Activated naive CD8-positive, alpha-beta T cell treated with anti-CD3 and anti-CD28 coated beads for 36 hours (primary cell): ENCODE results near the gene PDCD5. TPM values are rescaled to one million over a fixed set of nuclear protein-coding genes. Genes with fewer than 3 reads are reported as not detected.

Experiments
- total RNA-seq, 2 experiments: library from RNA; stranded (reverse); gene quantifications; one replicate each; pipeline ENCODE4 v1.2.3, GENCODE V29; 2021

PDCD5 gene
- total RNA-seq, 2 experiments from 2014 or later = 243 to 264 TPM

Other genes with a start within 250 kb of the PDCD5 start
- gene ZNF507, start 235.6 kb upstream of the PDCD5 start, total RNA-seq = 10 to 100 TPM; 28.6 to 29.3 TPM
- gene DPY19L3, start 175.4 kb upstream of the PDCD5 start, total RNA-seq = 10 to 100 TPM; 16.4 to 18.0 TPM
- 10 to 100 TPM; 27.7 to 29.0 TPM for gene ANKRD27, start 94.0 kb downstream of the PDCD5 start, total RNA-seq
- gene RGS9BP, start 94.7 kb downstream of the PDCD5 start, total RNA-seq = not detected
- gene NUDT19, start 110.6 kb downstream of the PDCD5 start, total RNA-seq = 10 to 100 TPM; 16.2 to 16.4 TPM
- under 1 TPM in 1 of 2 experiments, not detected in 1; 0.06 TPM for gene TDRD12, start 138.6 kb downstream of the PDCD5 start, total RNA-seq